SK-N-SH (cell line): Measurements from ENCODE around the gene LYRM7. TPM values are rescaled to one million over a fixed set of nuclear protein-coding genes. Genes with fewer than 3 reads are reported as not detected.

ENCODE experiments used
- CTCF ChIA-PET: fragments of 300-600, 350-600 bp; formaldehyde crosslinking; extraction: SDS; loops from one replicate; lab custom pipeline; 2021; lab: Yijun Ruan, JAX
- POLR2A ChIA-PET: fragments of 350-600 bp; sonication (Branson Sonifier 250); formaldehyde crosslinking; extraction: SDS; loops from one replicate; lab custom pipeline; 2020; ENCODE audit warnings: antibody characterized with exemption, inconsistent platforms; lab: Yijun Ruan, JAX
- DNase-seq: peaks from one replicate; pipeline ENCODE4 v3.0.0; 2012
- H2AFZ ChIP-seq: fragments of 200-600 bp; sonication (generic); 2 replicates; pipeline ENCODE4 v1.8.1; 2016; ENCODE audit warnings: antibody characterized with exemption, mild to moderate bottlenecking, low read depth
- H3F3A ChIP-seq: fragments of 200-600 bp; sonication (generic); replicated peaks from 2 replicates; pipeline ENCODE3; 2016; ENCODE audit warnings: antibody characterized with exemption, mild to moderate bottlenecking; ENCODE audit not compliant: insufficient read depth
- H3K27ac ChIP-seq, 2 experiments: fragments of 200-500 bp in 1 of 2; fragments of 200-600 bp in 1 of 2; sonication (Bioruptor generic) in 1 of 2; sonication (generic), shearing (Covaris generic) in 1 of 2; 2 replicates each; pipeline versions ENCODE4 v1.5.1 to v1.6.1; 2014 to 2016; ENCODE audit warnings: low read depth in 2 of 2, inconsistent platforms in 1 of 2, low read length in 1 of 2, mild to moderate bottlenecking in 1 of 2, mixed read lengths in 1 of 2
- H3K27me3 ChIP-seq: fragments of 200-600 bp; sonication (generic), shearing (Covaris generic); 2 replicates; pipeline ENCODE4 v1.6.1; 2016; ENCODE audit warnings: mixed run types; ENCODE audit not compliant: insufficient read depth
- H3K36me3 ChIP-seq, 2 experiments: fragments of 200-500 bp in 1 of 2; fragments of 200-600 bp in 1 of 2; sonication (Bioruptor generic) in 1 of 2; sonication (generic) in 1 of 2; replicated peaks in 1 of 2; 2 replicates each; pipeline versions ENCODE3 to v1.5.1; 2014 to 2016; ENCODE audit warnings: low read length in 1 of 2, mild to moderate bottlenecking in 1 of 2; ENCODE audit not compliant: insufficient read depth in 2 of 2, control insufficient read depth in 1 of 2
- H3K4me1 ChIP-seq, 2 experiments: fragments of 200-500 bp in 1 of 2; fragments of 200-600 bp in 1 of 2; sonication (Bioruptor generic) in 1 of 2; sonication (generic), shearing (Covaris generic) in 1 of 2; 2 replicates each; pipeline versions ENCODE4 v1.5.1 to v1.6.1; 2014 to 2016; ENCODE audit warnings: low read depth in 1 of 2, low read length in 1 of 2, mixed run types in 1 of 2; ENCODE audit not compliant: insufficient read depth in 2 of 2, control insufficient read depth in 1 of 2
- H3K4me2 ChIP-seq: fragments of 200-600 bp; sonication (generic), shearing (Covaris generic); 2 replicates; pipeline ENCODE4 v1.6.1; 2017; ENCODE audit warnings: mixed run types
- H3K4me3 ChIP-seq, 2 experiments: fragments of 200-500 bp in 1 of 2; fragments of 200-600 bp in 1 of 2; sonication (Bioruptor generic) in 1 of 2; sonication (generic), shearing (Covaris generic) in 1 of 2; 2 replicates each; pipeline versions ENCODE4 v1.5.1 to v1.8.1; 2014 to 2016; ENCODE audit warnings: low read depth in 2 of 2, inconsistent platforms in 1 of 2, low read length in 1 of 2, mild to moderate bottlenecking in 1 of 2, mixed read lengths in 1 of 2, moderate library complexity in 1 of 2
- H3K79me2 ChIP-seq: fragments of 200-600 bp; sonication (generic); 2 replicates; pipeline ENCODE4 v1.8.1; 2017; ENCODE audit warnings: mild to moderate bottlenecking; ENCODE audit not compliant: insufficient read depth
- H3K9ac ChIP-seq: fragments of 200-600 bp; sonication (generic); 2 replicates; pipeline ENCODE4 v1.6.1; 2017; ENCODE audit warnings: mixed run types
- H3K9me2 ChIP-seq: fragments of 200-600 bp; sonication (generic); 2 replicates; pipeline ENCODE4 v1.6.1; 2017; ENCODE audit warnings: mixed run types
- H3K9me3 ChIP-seq: fragments of 200-600 bp; sonication (generic); 2 replicates; pipeline ENCODE4 v1.6.1; 2017; ENCODE audit warnings: mixed run types, mild to moderate bottlenecking, moderate library complexity
- H4K20me1 ChIP-seq: fragments of 200-600 bp; sonication (generic); 2 replicates; pipeline ENCODE4 v1.6.1; 2017; ENCODE audit warnings: mild to moderate bottlenecking, mixed run types; ENCODE audit not compliant: insufficient read depth
- ELF1 ChIP-seq: IDR thresholded peaks from 2 replicates; pipeline ENCODE4 v1.4.0; 2012
- EP300 ChIP-seq, 2 experiments: IDR thresholded peaks; 2 replicates each; pipeline versions ENCODE4 v1.4.0 to v1.6.1; 2012; ENCODE audit warnings: borderline replicate concordance in 1 of 2, low read depth in 1 of 2, low read length in 1 of 2
- FOSL2 ChIP-seq: IDR thresholded peaks from 2 replicates; pipeline ENCODE4 v1.4.0; 2012; ENCODE audit warnings: low read depth, mild to moderate bottlenecking, moderate library complexity, borderline replicate concordance
- FOXJ3 ChIP-seq: sonication (generic); formaldehyde crosslinking; IDR thresholded peaks from 2 replicates; pipeline ENCODE4 v1.5.1; 2020; ENCODE audit warnings: mild to moderate bottlenecking, missing genetic modification reagents
- FOXM1 ChIP-seq: IDR thresholded peaks from 2 replicates; pipeline ENCODE4 v1.4.0; 2012; ENCODE audit warnings: low read depth, mild to moderate bottlenecking
- GABPA ChIP-seq: IDR thresholded peaks from 2 replicates; pipeline ENCODE4 v1.4.0; 2012; ENCODE audit warnings: low read depth, mild to moderate bottlenecking
- GATA2 ChIP-seq: sonication (generic); formaldehyde crosslinking; IDR thresholded peaks from 2 replicates; pipeline ENCODE4 v1.5.0; 2020; ENCODE audit warnings: mild to moderate bottlenecking, missing genetic modification reagents
- JUND ChIP-seq: IDR thresholded peaks from 2 replicates; pipeline ENCODE4 v1.4.0; 2012
- MEF2A ChIP-seq: IDR thresholded peaks from 2 replicates; pipeline ENCODE4 v1.4.0; 2012; ENCODE audit warnings: low read depth, borderline replicate concordance
- NFIC ChIP-seq: IDR thresholded peaks from 2 replicates; pipeline ENCODE4 v1.4.0; 2012; ENCODE audit warnings: borderline replicate concordance
- POLR2AphosphoS5 ChIP-seq: IDR thresholded peaks from 2 replicates; pipeline ENCODE4 v1.6.1; 2012; ENCODE audit warnings: low read depth, low read length
- RAD21 ChIP-seq: IDR thresholded peaks from 2 replicates; pipeline ENCODE4 v1.6.1; 2012; ENCODE audit warnings: mild to moderate bottlenecking, low read length
- REST ChIP-seq: IDR thresholded peaks from 2 replicates; pipeline ENCODE4 v1.6.1; 2012; ENCODE audit warnings: mild to moderate bottlenecking, low read depth, low read length, moderate library complexity
- SIN3A ChIP-seq: IDR thresholded peaks from 2 replicates; pipeline ENCODE4 v1.6.1; 2012; ENCODE audit warnings: low read depth, mild to moderate bottlenecking, low read length, moderate library complexity, borderline replicate concordance
- SMC3 ChIP-seq: IDR thresholded peaks from 2 replicates; pipeline ENCODE4 v1.6.1; 2012; ENCODE audit warnings: low read depth, low read length, improper control_type of control experiment
- TAF1 ChIP-seq: IDR thresholded peaks from 2 replicates; pipeline ENCODE4 v1.6.1; 2012; ENCODE audit warnings: low read depth, mild to moderate bottlenecking, low read length, moderate library complexity, borderline replicate concordance
- USF1 ChIP-seq: IDR thresholded peaks from 2 replicates; pipeline ENCODE4 v1.4.0; 2012; ENCODE audit warnings: low read depth, borderline replicate concordance
- YY1 ChIP-seq: IDR thresholded peaks from 2 replicates; pipeline ENCODE4 v1.4.0; 2012; ENCODE audit warnings: low read depth, mild to moderate bottlenecking
- WGBS: methylation state at CpG from one replicate; pipeline ENCODE4 v1.1.6; 2017; ENCODE audit warnings: low lambda C conversion rate; 5-methylcytosine and 5-hydroxymethylcytosine counted together
- polyA plus RNA-seq, 3 experiments: library from polyadenylated mRNA; depleted of rRNA; stranded (reverse); fragments of >200 nt; gene quantifications; 2 replicates each; pipeline ENCODE4 v1.2.3, GENCODE V29; 2012

LYRM7 gene
- polyA plus RNA-seq, 1 of the 3 experiments (the other 2 are of a cell fraction): 1.4 TPM

GRCh38 chr5:131225282-131225974, 54.7 kb downstream of the LYRM7 start:
- no peak for DNase-seq
- WGBS: 76% methylated on average over 4 of the region's 4 CpGs
- Histone ChIP-seq H3K27ac (no peak overlapping the region), H3K9ac (no peak overlapping the region), H3K9me2 (no peaks in the 10 kb centered on the region), H3K79me2 (no peaks in the 10 kb centered on the region), H2AFZ (no peak overlapping the region)
- POLR2A ChIA-PET: no interaction called here
- CTCF ChIA-PET: interaction anchor here (0.7 kb wide), 1 partner anchor 11 kb away, joined by 3 read pairs; no protein-coding TSS in a partner anchor
- TF ChIP-seq RAD21 (no peak), ELF1 (no peak), POLR2AphosphoS5 (no peak), JUND (no peak), SMC3 (no peak), REST (no peak), FOXJ3 (CRISPR knock-in tag) (no peak), NFIC (no peak), FOXM1 (no peak), EP300 (IDR thresholded peaks at IDR 0.05; ENCODE audit: borderline replicate concordance in 1 of 2, low read depth in 1 of 2, low read length in 1 of 2) (no peak)
- TF ChIP-seq, all 33 proteins: peak for 0
- Histone ChIP-seq H3K4me3 (no peak overlapping the region), H4K20me1 (no peaks in the 10 kb centered on the region), H3K9me3 (no peaks in the 10 kb centered on the region), H3K4me1 (peaks cover 0 to 7% of the 10 kb centered on the region in 2 experiments; a peak in 1 of 4 replicates), H3K4me2 (no peak overlapping the region), H3K27me3 (no peaks in the 10 kb centered on the region), H3F3A (peaks cover 4% of the 10 kb centered on the region), H3K36me3 (no peaks in the 10 kb centered on the region)

- no peak overlapping the region for H3K4me2 ChIP-seq
- H3K9me3 ChIP-seq: no peaks in the 10 kb centered on the region
- H4K20me1 ChIP-seq: no peaks in the 10 kb centered on the region
- DNase-seq: no peak
- POLR2A ChIA-PET: no interaction called here
- no peak overlapping the region for H3K27ac ChIP-seq
- no peaks in the 10 kb centered on the region for H3K27me3 ChIP-seq
- H3F3A ChIP-seq: peaks cover 2% of the 10 kb centered on the region
- H3K36me3 ChIP-seq: no peaks in the 10 kb centered on the region
- no peak overlapping the region for H3K9ac ChIP-seq
- H3K79me2 ChIP-seq: no peaks in the 10 kb centered on the region
- TF ChIP-seq EP300 (IDR thresholded peaks at IDR 0.05; ENCODE audit: borderline replicate concordance in 1 of 2, low read depth in 1 of 2, low read length in 1 of 2) (no peak), USF1 (no peak), JUND (no peak), FOSL2 (no peak), SIN3A (no peak), MEF2A (no peak), TAF1 (no peak), ELF1 (no peak), YY1 (no peak), GATA2 (CRISPR knock-in tag) (no peak), GABPA (no peak), POLR2AphosphoS5 (no peak), NFIC (no peak)
- CTCF ChIA-PET: interaction anchor here (0.7 to 1.2 kb wide), 3 partner anchors 9 to 37 kb away, joined by 3 to 5 read pairs (median 5); no protein-coding TSS in a partner anchor
- WGBS: 75% methylated on average over 2 of the region's 2 CpGs
- H3K9me2 ChIP-seq: no peaks in the 10 kb centered on the region
- H3K4me3 ChIP-seq: no peak overlapping the region
- peaks cover 0 to 5% of the 10 kb centered on the region in 2 experiments; a peak in 1 of 4 replicates for H3K4me1 ChIP-seq
- H2AFZ ChIP-seq: no peak overlapping the region
Measured at GRCh38 chr5:131226899-131227298, 56.2 kb downstream of the LYRM7 start.
